Thoracic aorta (tissue), 2 donors: Measurements from ENCODE around the gene HOXD13. TPM values are rescaled to one million over a fixed set of nuclear protein-coding genes. Genes with fewer than 3 reads are reported as not detected.

ENCODE experiments used
- ATAC-seq: fragments of 150-250 bp; one replicate; pipeline ENCODE4 v1.8.0; 2017; ENCODE audit warnings: low read depth; ENCODE audit not compliant: insufficient number of reproducible peaks, low FRiP score
- DNase-seq: peaks from one replicate; pipeline ENCODE4 v3.0.0-alpha.2; 2020; ENCODE audit warnings: low spot score
- H3K27ac ChIP-seq, 2 donors: fragments of 200-600 bp; sonication (generic); 1 replicate in 1 of 2; 2 replicates in 1 of 2; pipeline ENCODE4 v1.5.1; 2016; ENCODE audit warnings: mild to moderate bottlenecking in 2 of 2, moderate library complexity in 2 of 2
- H3K27me3 ChIP-seq: fragments of 200-600 bp; sonication (generic); replicated peaks from 2 replicates; pipeline ENCODE4 v1.6.0; 2016; ENCODE audit warnings: mild to moderate bottlenecking; ENCODE audit not compliant: insufficient read depth
- H3K36me3 ChIP-seq: fragments of 200-600 bp; sonication (generic); one replicate; pipeline ENCODE4 v1.5.1; 2016
- H3K4me1 ChIP-seq, 2 donors: fragments of 200-600 bp; sonication (generic); 1 replicate in 1 of 2; 2 replicates in 1 of 2; pipeline versions ENCODE4 v1.5.1 to v1.6.0; 2016; ENCODE audit warnings: low read depth in 2 of 2, mild to moderate bottlenecking in 1 of 2; ENCODE audit not compliant: control insufficient read depth in 1 of 2
- H3K4me3 ChIP-seq: fragments of 200-600 bp; sonication (generic); 2 replicates; pipeline ENCODE4 v1.5.1; 2016; ENCODE audit warnings: mild to moderate bottlenecking
- H3K9me3 ChIP-seq: fragments of 200-600 bp; sonication (generic); 2 replicates; pipeline ENCODE4 v1.5.1; 2016
- CTCF ChIP-seq: fragments of 200-600 bp; sonication (generic); IDR thresholded peaks from one replicate; pipeline ENCODE4 v1.5.1; 2019; ENCODE audit warnings: antibody characterized with exemption
- total RNA-seq, 2 donors: library from RNA; depleted of rRNA; stranded (reverse); fragments of >200 nt; gene quantifications; one replicate each; pipeline versions ENCODE4 v1.1.0 to v1.2.3, GENCODE V29; 2016

The HOXD13 gene
- total RNA-seq, 2 donors from 2014 or later, result not detected

GRCh38 chr2:176105730-176106580, 13.4 kb downstream of the HOXD13 start:
- no peaks in the 10 kb centered on the region for H3K36me3 ChIP-seq
- no peak overlapping the region for H3K27ac ChIP-seq
- DNase-seq, result no peak
- peaks cover 12 to 25% of the 10 kb centered on the region in 2 donors for H3K4me1 ChIP-seq
- no peak for ATAC-seq
- no peaks in the 10 kb centered on the region for H3K9me3 ChIP-seq
- peak overlapping the region; percentile 64 for H3K4me3 ChIP-seq
- peaks cover 56% of the 10 kb centered on the region for H3K27me3 ChIP-seq
- TF ChIP-seq CTCF, result no peak

- ATAC-seq (no peak), DNase-seq (no peak)
- no peaks in the 10 kb centered on the region for H3K36me3 ChIP-seq
- no peak for TF ChIP-seq CTCF
- H3K9me3 ChIP-seq, result no peaks in the 10 kb centered on the region
- no peak within 1 kb of the TSS for H3K27ac ChIP-seq
- H3K4me1 ChIP-seq, result peaks cover 12 to 25% of the 10 kb centered on the region in 2 donors
- peaks cover 54% of the 10 kb centered on the region for H3K27me3 ChIP-seq
- peak within 1 kb of the TSS; percentile 64 for H3K4me3 ChIP-seq
Measured at GRCh38 chr2:176106581-176107539, 14.3 kb downstream of the HOXD13 start, which contains the start of gene HOXD11. Gene HOXD11 (plus strand): TSS chr2:176107280. CDS start chr2:176107356, 76 bp downstream.

GRCh38 chr2:176107731-176108181, 15.2 kb downstream of the HOXD13 start:
- DNase-seq (no peak), ATAC-seq (no peak)
- H3K27ac ChIP-seq, result no peak overlapping the region
- H3K36me3 ChIP-seq, result no peaks in the 10 kb centered on the region
- H3K27me3 ChIP-seq, result peaks cover 45% of the 10 kb centered on the region
- H3K9me3 ChIP-seq, result no peaks in the 10 kb centered on the region
- peaks cover 12 to 25% of the 10 kb centered on the region in 2 donors for H3K4me1 ChIP-seq
- TF ChIP-seq CTCF, result no peak
- no peak overlapping the region for H3K4me3 ChIP-seq

GRCh38 chr2:176109192-176109901, 16.8 kb downstream of the HOXD13 start:
- Histone ChIP-seq H3K36me3 (no peaks in the 10 kb centered on the region), H3K27ac (no peak overlapping the region), H3K9me3 (no peaks in the 10 kb centered on the region), H3K4me1 (peaks cover 11 to 21% of the 10 kb centered on the region in 2 donors), H3K4me3 (no peak overlapping the region), H3K27me3 (peaks cover 44% of the 10 kb centered on the region)
- DNase-seq, result no peak
- ATAC-seq, result no peak
- TF ChIP-seq CTCF, result no peak
